SU-DHL-6 (cell line): Measurements from ENCODE around the gene XRCC4.

ENCODE experiments used
- H2AFZ ChIP-seq: fragments of 200-600 bp; sonication (generic); 2 replicates; pipeline ENCODE4 v1.6.1; 2014; ENCODE audit warnings: low read depth, mild to moderate bottlenecking, moderate library complexity, mixed read lengths, antibody characterized with exemption, low read length; ENCODE audit not compliant: severe bottlenecking
- H3F3A ChIP-seq: fragments of 200-600 bp; shearing (Covaris generic); 2 replicates; pipeline ENCODE4 v1.6.0; 2016; ENCODE audit warnings: antibody characterized with exemption, mild to moderate bottlenecking; ENCODE audit not compliant: insufficient read depth
- H3K27ac ChIP-seq: fragments of 200-600 bp; sonication (generic); 2 replicates; pipeline ENCODE4 v1.5.1; 2016; ENCODE audit warnings: low read depth, mild to moderate bottlenecking, low read length, moderate library complexity, mixed read lengths
- H3K27me3 ChIP-seq: fragments of 200-600 bp; sonication (generic), shearing (Covaris generic); 2 replicates; pipeline ENCODE4 v1.6.0; 2014; ENCODE audit warnings: mild to moderate bottlenecking, low read length
- H3K36me3 ChIP-seq: fragments of 200-600 bp; sonication (generic); 2 replicates; pipeline ENCODE4 v1.6.1; 2014; ENCODE audit warnings: mild to moderate bottlenecking, low read length, mixed read lengths
- H3K4me2 ChIP-seq: fragments of 300-600, 200-600 bp; shearing (Covaris generic), sonication (generic); 2 replicates; pipeline ENCODE4 v1.6.0; 2014; ENCODE audit warnings: low read length, low read depth, mild to moderate bottlenecking; ENCODE audit not compliant: poor library complexity, severe bottlenecking
- H3K4me3 ChIP-seq: fragments of 200-600 bp; sonication (generic); 2 replicates; pipeline ENCODE4 v1.5.1; 2014; ENCODE audit warnings: antibody characterized with exemption, low read length, mild to moderate bottlenecking, mixed read lengths; ENCODE audit not compliant: insufficient read depth, poor library complexity, severe bottlenecking
- H3K79me2 ChIP-seq: fragments of 200-600 bp; sonication (generic); 2 replicates; pipeline ENCODE4 v1.6.1; 2014; ENCODE audit warnings: mild to moderate bottlenecking, low read length, moderate library complexity; ENCODE audit not compliant: insufficient read depth
- H3K9ac ChIP-seq: fragments of 200-600 bp; sonication (generic); 2 replicates; pipeline ENCODE4 v1.7.0; 2014; ENCODE audit warnings: mild to moderate bottlenecking, low read length
- H3K9me2 ChIP-seq: fragments of 200-600 bp; sonication (generic); replicated peaks from 2 replicates; pipeline ENCODE4 v1.6.1; 2014; ENCODE audit warnings: low read length; ENCODE audit not compliant: insufficient read depth
- H3K9me3 ChIP-seq: fragments of 200-600 bp; sonication (generic); 2 replicates; pipeline ENCODE4 v1.6.1; 2014; ENCODE audit warnings: low read length, mixed read lengths; ENCODE audit not compliant: insufficient read depth
- H4K20me1 ChIP-seq: fragments of 200-600 bp; sonication (generic); 2 replicates; pipeline ENCODE4 v1.6.1; 2014; ENCODE audit warnings: low read depth, mild to moderate bottlenecking, antibody characterized with exemption, low read length, moderate library complexity, mixed read lengths
- EZH2phosphoT487 ChIP-seq: fragments of 200-600 bp; sonication (generic), shearing (Covaris generic); conservative IDR thresholded peaks from 2 replicates; pipeline ENCODE4 v1.6.1; 2018; ENCODE audit warnings: mild to moderate bottlenecking, antibody characterized with exemption, low read length, moderate library complexity, mixed read lengths
- TF ChIP-seq, protein P1 (sequence below): fragments of 200-600 bp; sonication (generic); IDR thresholded peaks from one replicate; pipeline ENCODE4 v1.5.1; 2017; ENCODE audit warnings: antibody characterized with exemption, mild to moderate bottlenecking, low read length, moderate library complexity; ENCODE audit not compliant: insufficient read depth, poor library complexity, severe bottlenecking

Gene XRCC4

DNA sequence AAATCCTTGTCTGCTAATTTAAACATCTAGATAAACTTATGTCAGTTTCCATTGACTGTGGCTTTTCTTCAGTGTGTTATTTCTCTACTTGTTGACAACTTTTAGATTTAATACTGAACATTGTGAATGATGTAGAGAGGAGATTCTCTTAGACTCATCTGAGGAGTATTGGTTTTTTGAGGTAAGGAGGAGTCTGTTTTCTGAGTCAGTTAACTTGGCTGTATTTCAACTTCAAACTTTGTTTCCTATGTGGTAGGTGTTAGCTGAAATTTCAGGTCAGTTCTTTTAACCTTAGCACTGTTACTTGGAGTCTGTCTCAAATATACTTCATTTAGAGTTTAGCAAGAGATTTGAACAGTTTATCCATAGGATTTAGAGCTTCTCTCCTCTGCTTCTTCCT, 67.9 kb downstream of the XRCC4 start:
- no peak overlapping the region for H3K4me3 ChIP-seq
- H2AFZ ChIP-seq: no peak overlapping the region
- H3F3A ChIP-seq: 0 out of 2 replicates have a peak, but pooled peaks cover 4% of the 10 kb centered on the region
- TF ChIP-seq EZH2phosphoT487: no peak
- TF ChIP-seq, protein P1, sequence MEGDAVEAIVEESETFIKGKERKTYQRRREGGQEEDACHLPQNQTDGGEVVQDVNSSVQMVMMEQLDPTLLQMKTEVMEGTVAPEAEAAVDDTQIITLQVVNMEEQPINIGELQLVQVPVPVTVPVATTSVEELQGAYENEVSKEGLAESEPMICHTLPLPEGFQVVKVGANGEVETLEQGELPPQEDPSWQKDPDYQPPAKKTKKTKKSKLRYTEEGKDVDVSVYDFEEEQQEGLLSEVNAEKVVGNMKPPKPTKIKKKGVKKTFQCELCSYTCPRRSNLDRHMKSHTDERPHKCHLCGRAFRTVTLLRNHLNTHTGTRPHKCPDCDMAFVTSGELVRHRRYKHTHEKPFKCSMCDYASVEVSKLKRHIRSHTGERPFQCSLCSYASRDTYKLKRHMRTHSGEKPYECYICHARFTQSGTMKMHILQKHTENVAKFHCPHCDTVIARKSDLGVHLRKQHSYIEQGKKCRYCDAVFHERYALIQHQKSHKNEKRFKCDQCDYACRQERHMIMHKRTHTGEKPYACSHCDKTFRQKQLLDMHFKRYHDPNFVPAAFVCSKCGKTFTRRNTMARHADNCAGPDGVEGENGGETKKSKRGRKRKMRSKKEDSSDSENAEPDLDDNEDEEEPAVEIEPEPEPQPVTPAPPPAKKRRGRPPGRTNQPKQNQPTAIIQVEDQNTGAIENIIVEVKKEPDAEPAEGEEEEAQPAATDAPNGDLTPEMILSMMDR: no peak
- no peaks in the 10 kb centered on the region for H3K27me3 ChIP-seq
- no peak overlapping the region for H3K9ac ChIP-seq
- H3K27ac ChIP-seq: no peak overlapping the region
- no peaks in the 10 kb centered on the region for H4K20me1 ChIP-seq
- no peaks in the 10 kb centered on the region for H3K9me3 ChIP-seq
- H3K79me2 ChIP-seq: no peaks in the 10 kb centered on the region
- H3K9me2 ChIP-seq: no peaks in the 10 kb centered on the region
- H3K36me3 ChIP-seq: peaks cover 4% of the 10 kb centered on the region; the same call in 1 of the 2 replicates
- H3K4me2 ChIP-seq: no peak overlapping the region

DNA sequence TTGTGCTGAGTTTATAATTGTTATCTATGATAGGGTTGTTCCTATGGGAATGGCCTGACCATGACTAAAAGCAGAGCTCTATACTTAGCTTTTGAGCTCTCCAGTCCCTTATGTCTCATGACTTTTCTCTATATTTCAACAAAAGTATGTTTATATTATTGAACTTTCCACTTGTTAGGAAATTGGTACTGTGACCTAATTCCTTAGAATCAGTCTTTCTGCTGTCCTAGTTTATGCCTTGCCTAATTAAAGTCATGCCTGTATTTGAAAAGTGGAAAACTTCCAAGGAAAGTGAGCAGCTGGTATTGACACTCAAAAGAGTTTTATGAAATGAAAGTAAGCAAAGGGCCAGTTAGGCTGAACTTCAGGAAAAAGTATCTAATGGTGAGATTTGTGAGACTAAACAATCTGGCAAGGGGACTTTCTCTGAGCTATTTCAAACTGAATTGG, 68.6 kb downstream of the XRCC4 start:
- H3K9ac ChIP-seq: no peak overlapping the region
- H3K36me3 ChIP-seq: peaks cover 4% of the 10 kb centered on the region; the same call in 1 of the 2 replicates
- TF ChIP-seq, protein P1: no peak
- TF ChIP-seq EZH2phosphoT487: no peak
- H3K9me2 ChIP-seq: no peaks in the 10 kb centered on the region
- no peaks in the 10 kb centered on the region for H3K79me2 ChIP-seq
- H3F3A ChIP-seq: 0 out of 2 replicates have a peak, but pooled peaks cover 4% of the 10 kb centered on the region
- no peak overlapping the region for H3K27ac ChIP-seq
- no peaks in the 10 kb centered on the region for H3K9me3 ChIP-seq
- no peak overlapping the region for H3K4me3 ChIP-seq
- H2AFZ ChIP-seq: no peak overlapping the region
- no peak overlapping the region for H3K4me2 ChIP-seq
- H3K27me3 ChIP-seq: no peaks in the 10 kb centered on the region
- no peaks in the 10 kb centered on the region for H4K20me1 ChIP-seq

DNA sequence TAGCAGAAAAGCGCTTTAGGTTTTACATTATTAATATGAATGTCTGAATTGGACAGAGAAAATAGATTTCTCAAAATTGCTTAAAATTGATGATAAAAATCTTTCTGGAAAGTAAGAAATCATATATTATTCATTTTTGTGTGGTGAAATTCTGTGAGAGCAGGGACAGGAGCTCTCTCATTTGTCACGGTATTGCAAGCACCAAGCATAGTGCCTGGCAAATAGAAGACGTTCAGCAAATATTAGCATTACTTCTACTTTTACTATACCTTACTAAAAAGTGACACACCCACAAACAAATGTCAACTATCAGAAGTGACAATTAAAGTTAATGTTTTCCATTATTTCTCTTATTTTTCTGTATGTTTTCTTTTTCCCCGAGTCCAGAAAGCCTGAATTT, 69.1 kb downstream of the XRCC4 start:
- Histone ChIP-seq H3K27me3 (no peaks in the 10 kb centered on the region), H3K9ac (no peak overlapping the region), H3F3A (0 out of 2 replicates have a peak, but pooled peaks cover 4% of the 10 kb centered on the region), H3K4me3 (no peak overlapping the region), H3K9me3 (no peaks in the 10 kb centered on the region), H2AFZ (no peak overlapping the region), H3K27ac (no peak overlapping the region), H4K20me1 (no peaks in the 10 kb centered on the region), H3K79me2 (no peaks in the 10 kb centered on the region), H3K4me2 (no peak overlapping the region), H3K9me2 (no peaks in the 10 kb centered on the region), H3K36me3 (peaks cover 4% of the 10 kb centered on the region; the same call in 1 of the 2 replicates)
- TF ChIP-seq EZH2phosphoT487: no peak
- TF ChIP-seq, protein P1: no peak
